ENCODE measurements around the gene ZSCAN1. TPM values are rescaled to one million over a fixed set of nuclear protein-coding genes. Genes with fewer than 3 reads are reported as not detected.
A peak's percentile ranks its signal among the peaks of the same experiment; 100 is the strongest.
"Not testable (repeated sequence)": the region's sequence is repeated elsewhere in the genome, so short reads cannot be mapped to it uniquely, and the experiment has no call there.

The ZSCAN1 gene
- polyA plus RNA-seq: 0.73 TPM
- long read RNA-seq, donor 1: 0 reads
- long read RNA-seq, donor 2: 0 reads
- long read RNA-seq, donor 3: 0 reads
- long read RNA-seq, donor 4: 0 reads
- long read RNA-seq, donor 5: 0 reads
- long read RNA-seq, donor 6: 0 reads
- long read RNA-seq, donor 7: 0 reads
- long read RNA-seq, donor 8, partial matches to known transcripts: 0 of 1 reads
- long read RNA-seq, donor 8, other reads (novel, unspliced or antisense): 0 of 1 reads
- long read RNA-seq, donor 9: 0 reads
- long read RNA-seq, donor 10: 0 reads
- long read RNA-seq, donor 11: 0 reads

- no peaks in the 10 kb centered on the region for H3K36me3 ChIP-seq (ENCODE audit: control insufficient read depth, insufficient read depth, low read length)
- peaks cover 4% of the 10 kb centered on the region for H3K4me1 ChIP-seq (ENCODE audit: control insufficient read depth, insufficient read depth, low read length)
- DNase-seq: peak; percentile 92 to 93
- peaks cover 7% of the 10 kb centered on the region for H3K27me3 ChIP-seq (ENCODE audit: control insufficient read depth, insufficient read depth, low read length)
- H3K9me3 ChIP-seq (ENCODE audit: control insufficient read depth, low read depth, low read length): peaks cover 6% of the 10 kb centered on the region
- WGBS (ENCODE audit: insufficient coverage, low lambda C conversion rate): no CpG with 5 or more reads among the region's 101 CpGs
- H3K27ac ChIP-seq (ENCODE audit: low read length): no peak within 1 kb of the TSS
- peak within 1 kb of the TSS; percentile 33 for H3K4me3 ChIP-seq (ENCODE audit: low read length)
These were observed at the start of gene ZSCAN1 for GRCh38 chr19:58033741-58034476. TSS of gene ZSCAN1 (plus strand) at chr19:58034025. CDS start at chr19:58037837, 3,812 bp downstream.

DNA sequence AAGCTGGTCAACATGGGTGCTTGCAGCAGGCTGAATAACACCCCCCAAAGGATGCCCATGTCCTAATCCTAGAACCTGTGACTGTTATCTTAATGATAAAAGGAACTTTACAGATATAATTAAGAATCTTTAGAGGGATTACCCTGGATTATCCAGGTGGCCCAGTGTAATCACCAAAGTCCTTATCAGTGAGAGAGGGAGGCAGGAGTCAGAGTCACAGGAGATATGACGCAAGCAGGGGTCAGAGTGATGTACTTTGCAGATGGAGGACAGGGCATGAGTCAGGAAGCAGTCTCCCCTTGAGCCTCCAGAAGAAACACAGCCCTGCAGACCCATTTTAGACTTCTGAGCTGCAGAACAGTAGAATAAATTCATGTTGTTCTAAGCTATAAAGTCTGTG lies 41.0 kb upstream of the ZSCAN1 start:
- WGBS (ENCODE audit: insufficient coverage, low lambda C conversion rate): no CpG with 5 or more reads among the region's 1 CpG
- Histone ChIP-seq H3K9me3 (ENCODE audit: control insufficient read depth, low read depth, low read length) (peaks cover 72% of the 10 kb centered on the region), H3K4me3 (ENCODE audit: low read length) (no peak overlapping the region), H3K4me1 (ENCODE audit: control insufficient read depth, insufficient read depth, low read length) (no peaks in the 10 kb centered on the region), H3K27me3 (ENCODE audit: control insufficient read depth, insufficient read depth, low read length) (no peaks in the 10 kb centered on the region), H3K27ac (ENCODE audit: low read length) (no peak overlapping the region), H3K36me3 (ENCODE audit: control insufficient read depth, insufficient read depth, low read length) (peaks cover 59% of the 10 kb centered on the region)
- DNase-seq: no peak

DNA sequence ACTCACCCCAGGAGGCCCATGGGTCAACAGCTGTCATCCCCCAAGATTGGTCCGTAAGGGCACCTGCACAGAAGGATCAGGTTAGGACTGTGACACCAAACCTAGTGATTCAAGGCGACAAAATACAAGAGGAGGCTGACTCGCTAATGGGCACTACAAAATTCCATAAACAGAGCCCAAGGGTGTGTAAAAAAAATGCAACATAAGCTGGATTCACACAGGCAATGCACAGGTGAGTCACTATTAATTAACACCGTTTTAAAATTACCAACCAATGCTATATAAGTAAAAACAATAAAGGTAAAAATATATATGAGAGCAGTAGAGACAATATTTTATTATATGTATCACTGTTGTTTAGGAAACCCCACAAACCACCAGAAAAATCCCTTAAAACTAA lies 33.1 kb upstream of the ZSCAN1 start:
- no peak overlapping the region for H3K4me3 ChIP-seq (ENCODE audit: low read length)
- no peak overlapping the region for H3K27ac ChIP-seq (ENCODE audit: low read length)
- DNase-seq: no peak
- WGBS (ENCODE audit: insufficient coverage, low lambda C conversion rate): 100% methylated on average over 1 of the region's 4 CpGs
- peaks cover 53% of the 10 kb centered on the region for H3K36me3 ChIP-seq (ENCODE audit: control insufficient read depth, insufficient read depth, low read length)
- peaks cover 36% of the 10 kb centered on the region for H3K9me3 ChIP-seq (ENCODE audit: control insufficient read depth, low read depth, low read length)
- H3K4me1 ChIP-seq (ENCODE audit: control insufficient read depth, insufficient read depth, low read length): peaks cover 6% of the 10 kb centered on the region
- H3K27me3 ChIP-seq (ENCODE audit: control insufficient read depth, insufficient read depth, low read length): no peaks in the 10 kb centered on the region

DNA sequence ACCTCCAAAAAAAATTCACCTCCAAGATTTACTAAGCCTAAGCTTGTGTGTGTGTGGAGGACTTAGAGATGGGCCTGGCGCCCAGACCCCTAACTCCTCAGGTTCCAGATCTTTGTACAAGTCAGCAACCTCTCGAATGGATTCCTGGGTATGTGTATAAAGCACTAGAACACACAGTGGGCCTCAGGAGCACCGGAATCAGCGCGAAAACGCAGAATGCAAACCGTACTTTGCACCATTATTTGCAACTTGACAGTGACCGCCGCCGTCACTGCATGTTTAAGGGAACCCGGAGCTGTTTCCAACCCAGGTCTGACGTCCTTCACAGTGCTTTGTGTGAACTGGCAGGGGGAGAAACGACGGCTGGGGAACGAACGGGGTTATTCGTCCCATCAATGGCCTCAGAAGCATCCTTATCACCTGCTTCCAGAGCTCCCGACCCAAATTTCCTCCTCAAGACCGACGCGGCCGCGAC lies 31.9 kb upstream of the ZSCAN1 start:
- H3K4me3 ChIP-seq (ENCODE audit: low read length): peak overlapping the region; percentile 61
- peaks cover 36% of the 10 kb centered on the region for H3K9me3 ChIP-seq (ENCODE audit: control insufficient read depth, low read depth, low read length)
- H3K4me1 ChIP-seq (ENCODE audit: control insufficient read depth, insufficient read depth, low read length): peaks cover 6% of the 10 kb centered on the region
- peak overlapping the region; percentile 98 for H3K27ac ChIP-seq (ENCODE audit: low read length)
- peaks cover 55% of the 10 kb centered on the region for H3K36me3 ChIP-seq (ENCODE audit: control insufficient read depth, insufficient read depth, low read length)
- no peaks in the 10 kb centered on the region for H3K27me3 ChIP-seq (ENCODE audit: control insufficient read depth, insufficient read depth, low read length)
- WGBS (ENCODE audit: insufficient coverage, low lambda C conversion rate): no CpG with 5 or more reads among the region's 23 CpGs
- DNase-seq: peak in 1 of 2 donors; percentile 75

GRCh38 chr19:58002384-58003173 lies 31.2 kb upstream of the ZSCAN1 start, which contains the start of gene ZNF606:
TSS of gene ZNF606 (minus strand) at chr19:58002820. CDS start at chr19:58001319, 1,501 bp downstream.
- peaks cover 50% of the 10 kb centered on the region for H3K36me3 ChIP-seq (ENCODE audit: control insufficient read depth, insufficient read depth, low read length)
- no peaks in the 10 kb centered on the region for H3K27me3 ChIP-seq (ENCODE audit: control insufficient read depth, insufficient read depth, low read length)
- peaks cover 6% of the 10 kb centered on the region for H3K4me1 ChIP-seq (ENCODE audit: control insufficient read depth, insufficient read depth, low read length)
- H3K9me3 ChIP-seq (ENCODE audit: control insufficient read depth, low read depth, low read length): peaks cover 33% of the 10 kb centered on the region
- no CpG with 5 or more reads among the region's 91 CpGs for WGBS (ENCODE audit: insufficient coverage, low lambda C conversion rate)
- H3K4me3 ChIP-seq (ENCODE audit: low read length): peak within 1 kb of the TSS; percentile 61
- peak within 1 kb of the TSS; percentile 98 for H3K27ac ChIP-seq (ENCODE audit: low read length)
- DNase-seq: peak; percentile 91 to 97

- H3K9me3 ChIP-seq (ENCODE audit: control insufficient read depth, low read depth, low read length): peaks cover 33% of the 10 kb centered on the region
- H3K36me3 ChIP-seq (ENCODE audit: control insufficient read depth, insufficient read depth, low read length): peaks cover 45% of the 10 kb centered on the region
These were observed 30.5 kb upstream of the ZSCAN1 start for GRCh38 chr19:58003174-58003828.

GRCh38 chr19:58007285-58007684 lies 26.5 kb upstream of the ZSCAN1 start:
- no peak overlapping the region for H3K4me3 ChIP-seq (ENCODE audit: low read length)

More at GRCh38 chr19:58003174-58003828, 30.5 kb upstream of the ZSCAN1 start:
- no peak for DNase-seq
- WGBS (ENCODE audit: insufficient coverage, low lambda C conversion rate): no CpG with 5 or more reads among the region's 31 CpGs
- Histone ChIP-seq H3K4me1 (ENCODE audit: control insufficient read depth, insufficient read depth, low read length) (peaks cover 6% of the 10 kb centered on the region), H3K4me3 (ENCODE audit: low read length) (peak overlapping the region; percentile 61), H3K27ac (ENCODE audit: low read length) (peak overlapping the region; percentile 98), H3K27me3 (ENCODE audit: control insufficient read depth, insufficient read depth, low read length) (no peaks in the 10 kb centered on the region)

DNA sequence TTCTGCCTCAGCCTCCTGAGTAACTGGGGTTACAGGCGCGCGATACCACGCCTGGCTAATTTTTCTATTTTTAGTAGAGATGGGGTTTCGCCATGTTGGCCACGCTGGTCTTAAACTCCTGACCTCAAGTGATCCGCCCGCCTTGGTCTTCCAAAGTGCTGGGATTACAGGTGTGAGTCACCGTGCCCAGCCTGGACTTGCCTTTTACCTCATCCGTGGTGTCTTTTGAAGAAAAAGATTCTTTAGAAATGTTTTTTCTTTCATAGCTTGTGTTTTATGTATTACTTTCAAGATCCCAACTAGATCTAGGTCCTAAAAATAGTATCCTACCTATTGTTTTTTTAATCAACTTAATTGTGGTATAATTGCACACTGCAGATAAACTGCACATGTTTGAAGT lies 24.9 kb upstream of the ZSCAN1 start:
- not testable (repeated sequence) for H3K27me3 ChIP-seq (ENCODE audit: control insufficient read depth, insufficient read depth, low read length); H3K27ac ChIP-seq (ENCODE audit: low read length); DNase-seq; H3K4me1 ChIP-seq (ENCODE audit: control insufficient read depth, insufficient read depth, low read length)
- peak overlapping the region; percentile 77 for H3K4me3 ChIP-seq (ENCODE audit: low read length)
- WGBS (ENCODE audit: insufficient coverage, low lambda C conversion rate): 70% methylated on average over 2 of the region's 10 CpGs
- H3K36me3 ChIP-seq (ENCODE audit: control insufficient read depth, insufficient read depth, low read length): peaks cover 21% of the 10 kb centered on the region
- peaks cover 29% of the 10 kb centered on the region for H3K9me3 ChIP-seq (ENCODE audit: control insufficient read depth, low read depth, low read length)

More at GRCh38 chr19:58007285-58007684, 26.5 kb upstream of the ZSCAN1 start:
- Histone ChIP-seq H3K4me1 (ENCODE audit: control insufficient read depth, insufficient read depth, low read length) (peaks cover 5% of the 10 kb centered on the region), H3K27me3 (ENCODE audit: control insufficient read depth, insufficient read depth, low read length) (no peaks in the 10 kb centered on the region), H3K9me3 (ENCODE audit: control insufficient read depth, low read depth, low read length) (peaks cover 23% of the 10 kb centered on the region), H3K36me3 (ENCODE audit: control insufficient read depth, insufficient read depth, low read length) (peaks cover 21% of the 10 kb centered on the region), H3K27ac (ENCODE audit: low read length) (no peak overlapping the region)
- WGBS (ENCODE audit: insufficient coverage, low lambda C conversion rate): no CpG with 5 or more reads among the region's 1 CpG
- DNase-seq: peak in 1 of 2 donors; percentile 26

DNA sequence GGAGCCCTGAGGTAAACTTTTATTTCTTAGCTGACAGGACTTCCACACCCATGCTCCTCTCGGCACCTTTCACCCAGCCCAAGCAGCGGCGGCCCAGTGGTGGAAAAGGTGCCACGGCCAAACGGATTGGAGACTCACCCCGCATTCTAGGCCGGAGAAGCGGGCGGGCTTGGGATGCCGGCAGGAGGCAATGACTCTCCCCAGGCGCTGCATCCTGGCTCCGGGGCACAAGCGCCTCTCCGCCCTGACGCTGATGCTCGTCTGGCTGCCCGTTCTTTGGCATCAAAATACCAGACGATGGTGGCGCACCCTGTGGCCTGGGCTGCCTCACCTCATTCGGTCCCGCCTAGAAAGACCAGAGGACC lies 24.5 kb upstream of the ZSCAN1 start:
- Histone ChIP-seq H3K27me3 (ENCODE audit: control insufficient read depth, insufficient read depth, low read length) (no peaks in the 10 kb centered on the region), H3K36me3 (ENCODE audit: control insufficient read depth, insufficient read depth, low read length) (peaks cover 20% of the 10 kb centered on the region), H3K4me3 (ENCODE audit: low read length) (peak overlapping the region; percentile 77), H3K4me1 (ENCODE audit: control insufficient read depth, insufficient read depth, low read length) (peaks cover 5% of the 10 kb centered on the region), H3K9me3 (ENCODE audit: control insufficient read depth, low read depth, low read length) (peaks cover 25% of the 10 kb centered on the region), H3K27ac (ENCODE audit: low read length) (peak overlapping the region; percentile 30)
- no peak for DNase-seq
- no CpG with 5 or more reads among the region's 21 CpGs for WGBS (ENCODE audit: insufficient coverage, low lambda C conversion rate)
